Esophagus muscularis mucosa (tissue), 3 donors: ENCODE results near the gene ECI2.

Source experiments
- POLR2A ChIP-seq: fragments of 450-650 bp; IDR thresholded peaks from one replicate; pipeline ENCODE4 v1.6.1; 2017; ENCODE audit warnings: antibody characterized with exemption, moderate library complexity, mild to moderate bottlenecking, low read depth
- TF ChIP-seq, protein P1 (sequence below), 3 experiments: fragments of 200-600 bp in 2 of 3; fragments of 450-650 bp in 1 of 3; sonication (generic) in 2 of 3; IDR thresholded peaks; one replicate each; pipeline ENCODE4 v1.5.1; 2017 to 2019; ENCODE audit warnings: antibody characterized with exemption in 3 of 3, mild to moderate bottlenecking in 2 of 3, moderate library complexity in 1 of 3

DNA sequence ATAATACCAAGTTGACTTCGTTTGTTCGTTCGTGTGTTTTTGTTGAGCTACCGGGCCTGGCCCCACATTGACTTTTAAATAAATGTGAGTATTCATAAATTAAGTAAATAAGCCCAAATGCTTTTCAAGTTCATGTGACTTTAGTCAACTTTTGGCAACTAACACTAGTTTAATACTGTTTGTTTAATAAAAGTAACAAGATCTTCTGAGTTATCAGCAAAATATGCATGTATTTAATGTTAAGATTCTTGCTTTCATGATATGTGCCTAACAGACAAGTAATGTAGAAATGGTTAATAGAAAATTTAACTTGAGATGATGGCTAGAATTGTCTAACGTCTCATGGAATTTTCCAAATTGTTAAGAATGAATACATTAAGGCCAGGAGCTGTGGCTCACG, 38.7 kb upstream of the ECI2 start:
- no peak for TF ChIP-seq POLR2A
- TF ChIP-seq, protein P1, sequence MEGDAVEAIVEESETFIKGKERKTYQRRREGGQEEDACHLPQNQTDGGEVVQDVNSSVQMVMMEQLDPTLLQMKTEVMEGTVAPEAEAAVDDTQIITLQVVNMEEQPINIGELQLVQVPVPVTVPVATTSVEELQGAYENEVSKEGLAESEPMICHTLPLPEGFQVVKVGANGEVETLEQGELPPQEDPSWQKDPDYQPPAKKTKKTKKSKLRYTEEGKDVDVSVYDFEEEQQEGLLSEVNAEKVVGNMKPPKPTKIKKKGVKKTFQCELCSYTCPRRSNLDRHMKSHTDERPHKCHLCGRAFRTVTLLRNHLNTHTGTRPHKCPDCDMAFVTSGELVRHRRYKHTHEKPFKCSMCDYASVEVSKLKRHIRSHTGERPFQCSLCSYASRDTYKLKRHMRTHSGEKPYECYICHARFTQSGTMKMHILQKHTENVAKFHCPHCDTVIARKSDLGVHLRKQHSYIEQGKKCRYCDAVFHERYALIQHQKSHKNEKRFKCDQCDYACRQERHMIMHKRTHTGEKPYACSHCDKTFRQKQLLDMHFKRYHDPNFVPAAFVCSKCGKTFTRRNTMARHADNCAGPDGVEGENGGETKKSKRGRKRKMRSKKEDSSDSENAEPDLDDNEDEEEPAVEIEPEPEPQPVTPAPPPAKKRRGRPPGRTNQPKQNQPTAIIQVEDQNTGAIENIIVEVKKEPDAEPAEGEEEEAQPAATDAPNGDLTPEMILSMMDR (IDR thresholded peaks at IDR 0.05): no peak
